Islet of Langerhans (tissue), 1 donor: ENCODE data around the gene BTRC.

Source experiments
- FAIRE-seq: peaks from one replicate; lab custom pipeline; 2011; peaks lifted over from hg19 to GRCh38; lab: Jason Lieb, UNC

BTRC gene

DNA sequence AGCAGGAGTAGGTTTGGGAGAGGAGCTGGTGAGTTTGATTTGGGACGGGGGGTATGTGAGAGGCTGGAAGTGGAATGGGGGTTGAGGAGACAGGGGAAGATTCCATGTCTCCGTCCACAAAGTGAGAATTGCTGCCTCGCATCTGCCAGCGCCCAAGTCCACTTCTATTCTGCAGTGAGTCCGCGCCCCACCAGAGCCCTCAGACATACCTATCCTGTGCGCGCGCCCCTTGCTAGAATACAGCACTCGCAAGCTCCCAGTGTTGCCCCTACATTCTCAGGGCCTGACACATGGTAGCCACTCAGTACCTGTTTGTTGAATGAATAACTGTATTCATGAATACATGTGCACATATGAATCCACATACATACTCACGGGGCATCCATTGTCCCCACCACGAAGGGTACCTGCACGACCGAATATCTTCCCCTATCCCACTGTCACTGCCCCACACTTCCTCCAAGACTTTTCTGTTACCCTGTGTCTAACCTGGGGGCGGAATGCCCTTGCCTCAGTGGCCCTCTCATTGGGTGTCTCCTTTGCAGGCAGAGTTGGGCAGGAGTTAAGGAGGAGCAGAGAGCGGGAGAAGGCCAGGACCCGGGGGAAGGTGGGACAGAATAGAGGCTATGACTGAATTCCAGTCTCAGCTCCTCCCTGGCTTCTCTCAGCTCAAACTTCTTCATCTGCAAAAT, 214.2 kb downstream of the BTRC start:
- FAIRE-seq: no peak

DNA sequence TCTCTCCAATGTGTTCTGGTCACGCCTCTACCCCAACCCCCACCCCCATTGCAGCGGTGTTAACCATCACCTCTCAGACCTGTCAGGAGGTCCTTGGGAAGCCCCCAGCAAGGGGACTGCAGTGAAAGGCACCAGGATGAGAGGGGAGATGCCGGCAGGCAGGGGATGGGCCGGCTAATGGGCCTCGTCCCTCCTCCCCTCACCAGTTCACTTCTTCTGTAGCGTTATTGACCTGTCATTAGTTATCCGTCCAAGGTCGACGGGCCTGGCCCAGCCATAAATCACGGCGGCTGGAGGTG, 215.3 kb downstream of the BTRC start:
- FAIRE-seq: no peak

DNA sequence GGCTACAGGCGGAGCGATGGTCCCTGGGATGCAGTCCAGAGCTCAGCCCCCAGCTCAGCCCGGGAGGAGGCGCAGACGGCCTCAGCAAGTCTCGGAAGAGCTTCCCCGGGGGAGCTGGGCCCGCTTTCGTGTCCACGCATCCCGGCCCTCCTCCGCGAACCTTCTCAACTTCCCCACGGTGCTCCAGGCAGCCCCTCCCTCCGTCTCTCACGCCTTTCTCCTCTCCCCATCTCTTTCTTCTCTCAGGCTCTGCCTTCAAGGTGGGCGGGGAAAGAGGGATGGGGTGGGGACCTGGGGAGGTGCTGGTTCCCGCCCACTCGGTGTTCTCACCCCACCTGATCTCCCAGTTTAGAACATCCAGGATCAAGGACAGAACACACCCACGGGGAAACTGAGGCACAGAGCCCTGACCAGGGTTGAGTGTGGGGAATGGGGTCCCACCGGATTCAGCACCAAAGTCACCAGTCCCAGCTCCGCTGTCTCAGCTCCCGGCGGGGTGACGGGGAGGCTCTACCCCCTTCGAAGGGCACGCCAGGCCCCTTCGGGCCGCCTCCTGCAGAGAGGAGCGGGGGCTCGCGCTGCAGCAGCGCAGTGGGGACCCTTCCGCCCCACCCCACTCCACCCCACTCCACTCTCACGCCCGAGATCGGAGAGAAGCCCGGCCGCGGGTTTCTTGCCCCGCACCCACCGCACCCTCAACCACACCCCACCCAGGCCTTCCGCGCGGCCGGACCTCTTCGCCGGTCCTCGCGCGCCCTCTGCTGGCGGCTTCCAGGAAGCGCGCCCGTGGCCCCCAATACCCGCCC, 215.9 kb downstream of the BTRC start:
- no peak for FAIRE-seq

DNA sequence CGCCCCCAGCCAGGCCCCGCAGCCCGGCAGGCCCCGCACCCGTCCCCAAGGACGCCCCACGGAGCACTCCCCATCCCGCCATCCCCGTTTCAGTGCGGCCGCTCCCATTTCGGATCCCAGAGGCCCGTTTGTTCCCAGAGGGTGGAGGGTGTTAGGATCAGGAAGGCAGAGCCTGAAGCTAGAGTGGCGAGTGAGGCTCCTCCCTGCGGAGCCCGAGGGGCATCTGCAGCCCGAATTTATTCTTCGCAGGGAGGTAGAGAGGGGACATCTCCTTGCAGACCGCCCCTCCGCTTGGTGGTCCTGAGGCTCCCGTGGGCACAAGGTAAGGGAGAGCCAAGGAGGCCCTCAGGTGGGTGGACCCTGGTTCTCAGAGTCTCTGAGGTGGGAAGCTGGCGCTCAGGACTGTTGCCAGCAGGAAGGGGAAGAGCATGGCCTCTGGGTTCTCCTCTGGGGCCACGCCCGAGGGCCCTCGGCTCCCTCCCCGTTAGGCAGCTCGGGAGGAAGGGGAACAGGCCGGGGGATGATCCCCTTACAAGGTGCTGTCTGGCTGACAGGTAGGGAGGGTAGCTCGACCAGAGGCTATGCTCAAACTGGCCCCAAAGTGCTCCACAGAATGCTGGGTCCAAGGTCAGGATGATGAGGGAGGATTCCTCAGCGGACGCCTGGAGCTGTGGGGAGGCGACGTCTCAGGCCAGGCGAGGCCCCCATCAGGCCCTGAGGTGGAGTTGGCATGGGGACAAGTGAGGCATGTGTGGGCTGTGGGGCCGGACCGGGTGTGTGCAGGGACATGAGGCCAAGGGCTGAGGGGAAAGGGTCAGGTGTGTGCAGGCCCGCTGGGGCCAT, 216.7 kb downstream of the BTRC start:
- no peak for FAIRE-seq

DNA sequence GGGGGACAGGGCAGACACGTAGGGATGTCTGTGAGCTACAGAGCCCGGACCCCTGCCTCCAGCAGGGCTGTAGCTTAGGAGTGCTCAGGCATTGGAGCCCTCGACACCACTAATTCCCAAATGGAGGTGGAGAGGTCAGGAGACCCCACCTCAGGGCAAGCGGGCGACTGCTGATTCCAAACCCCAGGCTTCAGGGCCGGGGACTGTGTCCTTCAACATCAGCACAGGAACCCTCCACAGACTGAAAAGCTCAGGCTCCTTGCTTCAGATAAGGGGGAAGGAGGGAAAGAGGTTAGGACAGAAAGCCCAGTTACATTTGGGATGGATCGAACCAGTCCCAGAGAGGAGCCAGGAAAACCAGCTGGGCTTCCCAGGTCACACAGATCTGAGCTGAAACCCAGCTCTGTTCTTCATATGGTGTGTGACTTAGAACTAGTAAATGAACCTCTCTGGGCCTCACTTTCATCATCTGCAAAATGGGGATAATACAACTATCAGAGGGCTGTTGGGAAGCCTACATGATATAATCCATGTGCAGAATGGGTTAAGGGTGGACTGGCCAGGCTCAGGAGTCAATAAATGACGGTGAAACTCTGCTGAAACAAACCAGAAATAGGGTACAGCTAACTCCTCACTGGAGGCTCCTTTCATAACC, 217.4 kb downstream of the BTRC start:
- no peak for FAIRE-seq

DNA sequence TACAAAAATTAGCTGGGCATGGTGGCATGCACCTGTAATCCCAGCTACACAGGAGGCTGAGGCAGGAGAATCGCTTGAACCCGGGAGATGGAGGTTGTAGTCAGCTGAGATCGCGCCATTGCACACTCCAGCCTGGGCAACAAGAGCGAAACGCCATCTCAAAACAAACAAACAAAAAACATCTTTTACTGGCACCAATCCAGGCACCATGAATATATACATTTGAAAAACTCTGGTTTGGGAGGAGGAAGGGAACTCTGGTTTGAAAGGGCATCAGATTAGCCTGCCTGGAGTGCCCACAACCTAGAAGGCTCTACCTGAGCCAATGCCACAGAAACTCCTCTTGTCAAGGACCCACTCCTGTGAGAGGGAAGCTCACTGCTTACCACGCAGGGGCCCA, 218.2 kb downstream of the BTRC start:
- no peak for FAIRE-seq

DNA sequence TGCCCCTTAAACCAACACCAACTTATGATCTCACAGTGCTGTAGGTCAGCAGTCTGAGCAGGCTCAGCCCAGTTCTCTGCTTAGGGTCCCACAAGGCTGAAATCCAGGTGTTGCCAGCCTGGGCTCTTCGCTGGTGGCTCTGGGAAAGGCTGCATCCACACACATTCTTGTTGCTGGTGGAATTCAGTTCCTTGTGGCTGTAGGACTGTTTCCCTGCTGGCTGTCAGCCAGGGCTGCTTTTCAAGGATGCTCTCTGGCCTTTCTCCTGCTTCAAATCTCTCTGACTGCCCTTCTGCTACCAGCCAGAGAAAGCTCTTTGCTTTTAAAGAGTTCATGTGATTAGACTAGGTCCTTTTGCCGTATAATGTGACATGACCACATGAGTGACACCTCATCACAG, 218.8 kb downstream of the BTRC start:
- FAIRE-seq: no peak

DNA sequence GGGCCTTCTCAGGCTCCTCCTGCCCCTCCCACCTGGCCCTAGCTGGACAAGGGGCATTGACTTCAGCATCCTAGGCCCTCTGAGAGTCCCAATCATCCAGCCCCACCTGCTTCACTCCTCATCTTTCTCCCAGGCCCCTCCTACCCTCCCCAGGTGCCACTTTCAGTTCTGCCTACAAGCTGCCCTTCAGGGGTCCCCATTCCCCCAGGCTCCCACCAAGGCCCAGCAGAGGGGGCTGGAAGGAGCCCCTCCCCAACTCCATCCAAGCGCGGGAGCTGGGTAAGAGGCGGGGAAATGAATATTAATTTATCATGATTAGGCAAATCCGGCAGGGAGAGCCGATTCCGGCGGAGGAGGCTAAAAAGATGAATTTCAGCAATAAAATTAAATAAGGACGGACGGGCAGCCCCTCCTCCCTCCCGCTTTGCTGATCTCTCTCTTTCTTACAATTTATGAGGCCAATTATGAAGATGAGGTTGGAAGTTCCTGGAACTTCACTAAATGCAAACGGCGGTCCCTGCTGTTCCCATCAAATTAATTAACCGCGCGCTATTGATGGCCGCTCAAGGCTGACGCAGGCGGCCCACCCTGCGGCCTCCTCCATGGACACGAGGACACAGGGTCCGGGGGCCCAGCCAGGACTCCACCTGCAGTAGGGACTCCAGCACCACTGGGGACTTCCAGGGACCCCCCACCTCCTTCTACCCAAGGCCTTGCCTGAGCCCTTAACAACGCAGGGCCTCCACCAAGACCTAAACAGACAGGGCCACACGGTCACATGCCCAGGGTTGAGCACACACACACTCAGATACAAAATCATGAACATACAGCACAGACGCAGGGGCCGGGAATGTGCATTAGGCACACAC, 220.2 kb downstream of the BTRC start:
- FAIRE-seq: no peak

DNA sequence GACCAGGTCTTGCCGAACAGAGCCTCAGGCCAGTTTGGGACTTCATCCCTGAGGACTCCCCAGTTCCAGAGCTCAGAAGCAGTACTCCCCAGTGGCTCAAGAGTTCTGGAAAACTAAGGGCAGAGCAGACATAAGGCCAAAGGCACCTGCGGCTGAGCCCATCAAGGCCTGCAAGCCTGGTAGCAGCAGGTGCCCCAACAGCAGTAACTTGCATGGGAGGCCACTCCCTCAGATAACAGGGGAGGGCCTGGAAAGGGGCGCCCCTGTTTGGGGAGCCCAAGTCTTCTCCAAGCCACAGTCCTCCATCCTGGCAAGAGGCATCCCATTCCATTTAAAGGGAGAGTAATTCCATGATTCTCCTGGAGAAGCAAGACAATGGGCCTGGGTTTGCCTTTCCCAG, 221.1 kb downstream of the BTRC start:
- no peak for FAIRE-seq

DNA sequence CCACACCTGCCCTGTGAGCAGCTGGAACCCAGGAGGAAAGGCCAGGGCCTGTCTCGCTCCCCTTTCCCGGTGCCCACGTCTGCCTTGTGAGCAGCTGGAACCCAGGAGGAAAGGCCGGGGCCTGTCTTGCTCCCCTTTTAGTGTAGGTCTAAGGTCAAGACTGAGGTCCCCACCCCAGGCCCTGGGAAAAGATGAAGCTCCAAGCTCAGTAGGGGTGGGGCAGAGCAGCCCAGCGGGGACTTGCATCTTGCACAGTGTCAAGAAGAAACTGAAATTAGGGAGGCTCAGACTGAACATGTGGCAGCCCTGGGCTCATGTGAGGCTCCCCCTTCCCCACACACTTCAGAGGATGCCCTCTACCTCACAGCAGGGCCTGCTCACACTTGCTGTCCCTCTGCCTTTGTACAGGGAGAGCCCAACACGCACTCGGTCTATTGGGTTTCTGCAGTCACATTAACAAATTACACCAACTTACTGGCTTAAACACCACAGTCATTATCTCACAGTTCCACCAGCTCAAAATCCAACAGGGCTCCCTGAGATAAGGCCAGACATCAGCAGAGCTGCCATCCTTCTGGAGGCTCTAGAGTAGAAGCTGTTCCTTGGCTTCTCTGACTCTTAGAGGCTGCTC, 221.7 kb downstream of the BTRC start:
- no peak for FAIRE-seq

DNA sequence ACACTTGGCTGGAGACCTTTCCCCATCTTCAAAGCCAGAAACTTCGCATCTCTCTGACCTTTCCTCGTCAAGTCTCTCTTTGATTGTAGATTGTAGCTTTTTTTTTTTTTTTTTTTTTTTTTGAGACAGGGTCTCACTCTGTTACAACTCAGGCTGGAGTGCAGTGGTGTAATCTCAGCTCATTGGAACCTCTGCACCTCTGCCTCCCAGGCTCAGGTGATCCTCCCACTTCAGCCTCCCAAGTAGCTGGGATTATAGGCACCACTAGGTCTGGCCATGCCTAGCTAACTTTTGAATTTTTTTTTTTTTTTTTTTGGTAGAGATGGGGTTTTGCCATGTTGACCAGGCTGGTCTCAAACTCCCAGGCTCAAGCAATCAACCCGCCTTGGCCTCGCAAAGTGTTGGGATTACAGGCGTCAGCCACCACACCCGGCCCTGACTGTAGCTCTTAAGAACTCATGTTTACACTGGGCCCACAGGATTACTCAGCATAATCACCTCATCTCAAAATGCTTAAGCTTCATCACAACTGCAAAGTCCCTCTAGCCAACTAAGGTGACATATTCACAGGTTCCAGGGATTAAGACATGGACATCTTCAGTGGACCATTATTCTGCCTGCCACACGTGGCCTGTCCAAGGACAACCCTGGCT, 222.4 kb downstream of the BTRC start:
- FAIRE-seq: no peak

DNA sequence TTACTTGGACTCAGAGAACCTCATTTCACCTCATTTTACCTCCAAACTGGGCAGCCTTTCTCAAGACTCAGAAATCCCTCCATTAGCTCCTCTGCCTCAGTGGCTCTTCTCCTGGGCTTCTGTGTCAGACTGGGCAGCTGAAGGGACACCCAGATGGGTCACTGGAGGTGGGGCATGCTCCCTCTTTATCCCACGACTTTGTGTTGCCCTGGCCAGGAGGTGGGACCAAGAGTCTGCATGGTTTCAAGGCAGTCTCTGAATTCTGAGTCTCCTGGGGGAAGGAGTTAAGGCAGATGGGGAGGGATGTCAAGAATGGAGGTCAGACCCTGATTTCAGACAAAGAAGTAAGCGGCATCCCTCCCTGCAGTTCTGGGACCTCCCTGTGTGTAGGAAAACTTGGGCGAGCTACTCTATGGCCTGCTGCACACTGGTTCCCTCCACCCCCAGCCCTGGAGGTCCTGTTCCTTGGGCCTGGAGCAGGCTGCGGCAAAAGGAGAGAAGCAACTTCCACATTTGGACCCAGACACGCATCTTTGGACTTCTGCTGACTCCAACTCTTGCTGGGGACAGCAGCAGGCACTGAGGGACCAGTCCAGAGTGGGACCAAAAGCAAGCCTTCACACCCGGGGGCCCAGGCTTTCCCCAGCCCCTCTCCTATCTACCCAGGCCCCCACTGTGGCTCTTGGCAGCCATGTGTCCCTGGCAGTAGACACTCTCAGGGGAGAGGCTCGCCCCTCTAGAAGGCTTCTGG, 223.3 kb downstream of the BTRC start:
- FAIRE-seq: no peak

DNA sequence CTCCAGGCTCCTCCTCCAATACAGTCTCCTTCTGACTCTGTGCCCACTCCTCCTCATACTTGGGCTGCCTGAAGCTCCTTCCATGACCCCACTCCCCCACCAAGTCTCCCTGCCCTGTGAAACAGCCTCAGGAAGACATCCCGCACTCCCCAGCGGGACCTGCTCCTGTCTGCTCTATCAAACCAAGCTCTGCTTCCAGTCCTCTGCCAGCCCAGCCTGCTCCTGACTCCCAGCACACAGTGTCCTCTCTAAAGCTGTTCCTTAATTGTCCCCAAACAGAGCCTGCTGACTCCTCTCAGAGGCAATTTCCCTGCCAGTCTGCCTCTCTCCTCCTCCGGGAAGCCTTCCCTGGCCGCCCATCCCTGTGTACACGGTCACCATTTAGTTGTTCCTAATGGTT, 224.2 kb downstream of the BTRC start:
- no peak for FAIRE-seq

DNA sequence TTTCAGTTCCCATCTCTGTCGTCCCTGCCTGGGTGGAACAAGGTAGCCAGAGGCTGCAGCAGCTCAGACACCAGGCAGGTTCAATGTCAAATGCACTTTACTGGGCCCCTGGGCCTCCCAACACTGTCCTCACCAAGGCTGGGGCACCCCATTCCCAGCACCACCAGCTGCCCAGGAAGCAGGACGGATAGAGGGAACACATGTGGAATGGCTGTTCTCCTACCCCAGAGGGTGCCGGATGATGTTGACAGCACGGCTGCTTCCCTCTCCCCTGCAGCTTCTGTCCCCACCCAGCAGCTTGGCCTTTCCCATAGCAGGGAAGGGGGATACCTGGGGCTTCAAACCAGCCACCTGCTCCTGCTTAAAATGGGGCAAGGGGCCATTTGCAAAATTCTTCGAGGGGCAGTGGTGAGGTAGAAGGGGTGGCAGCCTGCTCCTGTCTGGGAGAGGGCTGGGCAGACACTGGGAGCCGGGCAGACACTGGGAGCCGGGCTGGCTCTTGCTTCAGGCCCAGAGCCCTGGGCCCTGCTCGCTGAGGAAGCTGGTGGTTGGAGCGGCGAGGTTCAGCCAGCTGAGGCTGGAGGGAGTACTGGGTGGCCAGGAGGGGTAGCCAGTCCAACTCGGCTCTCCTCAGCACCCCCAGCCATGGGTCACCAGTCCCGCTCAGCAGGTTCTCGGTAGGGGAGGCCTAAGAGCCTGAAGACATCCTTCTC, 225.0 kb downstream of the BTRC start:
- no peak for FAIRE-seq

DNA sequence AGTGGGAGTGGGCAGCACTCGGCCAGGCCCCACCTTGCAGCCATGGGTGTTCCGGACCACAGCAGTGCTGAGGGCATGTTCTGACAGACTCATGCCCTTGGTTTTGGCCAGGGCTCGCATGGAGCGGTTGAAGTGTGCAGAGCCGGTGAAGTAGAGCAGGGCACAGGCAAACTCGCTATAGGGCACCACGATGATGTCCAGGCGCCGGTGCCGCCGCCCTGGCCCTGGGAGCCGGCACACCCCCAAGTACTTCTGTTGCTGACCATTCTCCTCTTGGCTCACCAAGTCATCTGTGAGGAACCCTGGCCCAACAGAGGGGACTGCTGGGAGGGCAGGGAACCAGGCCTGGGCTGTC, 225.5 kb downstream of the BTRC start:
- FAIRE-seq: no peak

DNA sequence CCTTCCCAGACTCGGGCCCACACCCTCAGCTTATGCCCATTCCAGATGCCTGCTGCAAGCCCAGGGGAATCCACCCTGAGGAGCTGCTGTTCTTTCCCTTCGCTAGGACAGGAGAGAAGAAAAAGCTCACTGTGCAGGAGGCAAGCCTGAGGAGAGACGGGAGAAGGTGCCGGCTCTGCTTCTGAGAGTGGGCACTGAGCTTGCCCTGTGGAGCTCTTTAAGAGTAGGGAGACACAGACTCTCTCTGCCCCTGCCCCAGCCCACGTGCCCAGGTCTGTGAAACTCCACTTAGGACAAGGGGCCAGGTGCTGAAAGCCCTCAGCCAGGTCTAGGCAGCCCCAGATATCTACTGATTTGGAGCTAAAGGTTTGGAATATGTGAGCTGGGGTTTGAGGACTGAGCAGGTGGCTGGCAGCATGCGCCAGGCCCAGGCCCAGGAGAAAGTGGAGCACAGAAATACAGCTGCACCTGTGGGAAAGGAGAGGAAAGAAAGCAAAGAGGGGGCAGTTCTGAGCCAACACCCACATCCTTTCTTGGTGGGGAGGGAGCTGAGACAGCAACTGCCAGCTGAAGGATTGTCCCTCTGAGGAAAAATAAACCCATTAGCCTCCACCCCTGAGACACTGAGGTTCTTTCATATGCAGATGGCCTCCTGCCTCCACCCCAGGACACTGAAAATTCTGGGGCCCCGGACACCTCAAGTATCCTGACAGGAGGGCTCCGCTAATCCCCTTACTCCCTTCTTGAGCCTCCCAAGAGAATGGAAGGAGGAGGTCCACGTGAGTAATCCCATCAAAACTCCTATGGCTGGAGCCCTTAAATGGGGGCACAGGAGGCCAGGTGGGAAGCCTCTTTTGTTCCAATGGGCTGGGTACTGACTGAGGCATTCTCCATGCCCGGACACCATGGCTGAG, 226.8 kb downstream of the BTRC start:
- FAIRE-seq: no peak

DNA sequence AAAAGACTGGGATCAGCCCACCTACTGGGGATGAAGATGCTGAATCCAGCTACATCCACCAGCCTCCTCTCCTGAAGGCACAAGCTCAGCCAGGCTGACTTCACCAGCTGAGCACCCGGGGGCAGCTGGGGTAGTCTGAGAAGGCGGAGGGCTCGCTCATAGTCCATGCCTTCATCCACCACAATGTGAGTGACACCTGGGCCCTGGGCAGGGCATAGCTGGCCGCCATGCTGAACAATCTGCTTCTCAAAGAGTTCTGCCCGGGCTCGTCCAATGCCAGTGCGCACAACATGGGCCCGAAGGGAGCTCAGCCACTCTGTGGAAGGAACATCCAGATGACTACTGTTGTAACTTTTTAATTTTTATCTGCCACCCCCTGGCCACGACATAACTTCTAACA, 231.9 kb downstream of the BTRC start:
- FAIRE-seq: no peak
